ENCODE data around the gene SIX5.
"Not testable (repeated sequence)": the region's sequence is repeated elsewhere in the genome, so short reads cannot be mapped to it uniquely, and the experiment has no call there.

The SIX5 gene

GRCh38 chr19:45758921-45759320, 10.1 kb downstream of the SIX5 start:
- peaks cover 0 to 14% (median 8%) of the 10 kb centered on the region in 5 experiments for H3K27me3 ChIP-seq (replicated peaks in 2 of 5; ENCODE audit: control insufficient read depth in 4 of 5, insufficient read depth in 5 of 5, low read length in 4 of 5)
- no peaks in the 10 kb centered on the region for H3K36me3 ChIP-seq (ENCODE audit: control insufficient read depth in 4 of 4, insufficient read depth in 4 of 4, low read length in 3 of 4)
- no peaks in the 10 kb centered on the region for H3K9me3 ChIP-seq (ENCODE audit: control extremely low read depth in 1 of 5, control insufficient read depth in 4 of 5, insufficient read depth in 2 of 5, low read depth in 1 of 5, low read length in 4 of 5)
- CTCF ChIA-PET = interaction anchor here (1.6 kb wide), 1 partner anchor 10 kb away, joined by 4 read pairs; no protein-coding TSS in a partner anchor
- no peak overlapping the region for H3K4me3 ChIP-seq (ENCODE audit: control insufficient read depth in 1 of 7, extremely low read depth in 1 of 7, insufficient read depth in 4 of 7, low read depth in 2 of 7, low read length in 6 of 7)
- POLR2A ChIA-PET = interaction anchor here (0.5 kb wide), 1 partner anchor 144 kb away, joined by 3 read pairs; no protein-coding TSS in a partner anchor
- WGBS (ENCODE audit: insufficient coverage) = 94% methylated on average over 9 of the region's 9 CpGs
- no peaks in the 10 kb centered on the region for H3K4me1 ChIP-seq (ENCODE audit: control extremely low read depth in 1 of 4, control insufficient read depth in 4 of 4, insufficient read depth in 4 of 4, low read length in 3 of 4)
- no peak for DNase-seq
- no peak overlapping the region for H3K27ac ChIP-seq (ENCODE audit: insufficient read depth in 1 of 2, low read depth in 1 of 2, low read length in 2 of 2, poor library complexity in 1 of 2, severe bottlenecking in 2 of 2)

DNA sequence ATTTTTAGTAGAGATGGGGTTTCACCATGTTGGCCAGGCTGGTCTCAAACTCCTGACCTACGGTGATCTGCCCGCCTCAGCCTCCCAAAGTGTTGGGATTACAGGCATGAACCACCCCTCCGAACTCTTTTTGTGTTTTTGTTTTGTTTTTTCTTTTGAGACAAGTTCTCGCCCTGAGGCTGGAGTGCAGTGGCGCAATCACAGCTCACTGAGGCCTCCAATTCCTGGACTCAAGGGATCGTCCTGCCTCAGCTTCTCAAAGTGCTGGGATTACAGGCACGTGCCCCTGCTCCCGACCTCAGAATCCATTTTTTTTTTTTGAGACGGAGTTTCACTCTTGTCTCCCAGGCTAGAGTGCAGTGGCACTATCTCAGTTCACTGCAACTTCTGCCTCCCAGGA, 11.4 kb downstream of the SIX5 start:
- WGBS (ENCODE audit: insufficient coverage) = 91% methylated on average over 9 of the region's 9 CpGs
- no peak for DNase-seq
- Histone ChIP-seq H3K4me1 (ENCODE audit: control extremely low read depth in 1 of 4, control insufficient read depth in 4 of 4, insufficient read depth in 4 of 4, low read length in 3 of 4) (no peaks in the 10 kb centered on the region), H3K27me3 (replicated peaks in 2 of 5; ENCODE audit: control insufficient read depth in 4 of 5, insufficient read depth in 5 of 5, low read length in 4 of 5) (peaks cover 0 to 9% (median 2%) of the 10 kb centered on the region in 5 experiments), H3K27ac (ENCODE audit: insufficient read depth in 1 of 2, low read depth in 1 of 2, low read length in 2 of 2, poor library complexity in 1 of 2, severe bottlenecking in 2 of 2) (no peak overlapping the region), H3K4me3 (ENCODE audit: control insufficient read depth in 1 of 7, extremely low read depth in 1 of 7, insufficient read depth in 4 of 7, low read depth in 2 of 7, low read length in 6 of 7) (no peak overlapping the region), H3K36me3 (ENCODE audit: control insufficient read depth in 4 of 4, insufficient read depth in 4 of 4, low read length in 3 of 4) (no peaks in the 10 kb centered on the region), H3K9me3 (ENCODE audit: control extremely low read depth in 1 of 5, control insufficient read depth in 4 of 5, insufficient read depth in 2 of 5, low read depth in 1 of 5, low read length in 4 of 5) (no peaks in the 10 kb centered on the region)
- ChIA-PET POLR2A (no interaction called here), CTCF (interaction anchor here (1.6 kb wide), 1 partner anchor 8 kb away, joined by 4 read pairs; no protein-coding TSS in a partner anchor)

GRCh38 chr19:45754323-45754722, 14.7 kb downstream of the SIX5 start:
- H3K4me1 ChIP-seq (ENCODE audit: control extremely low read depth in 1 of 4, control insufficient read depth in 4 of 4, insufficient read depth in 4 of 4, low read length in 3 of 4) = no peaks in the 10 kb centered on the region
- CTCF ChIA-PET = interaction anchor here (0.9 to 1.9 kb wide), 3 partner anchors 10 to 46 kb away, joined by 3 to 6 read pairs (median 3); no protein-coding TSS in a partner anchor
- no peaks in the 10 kb centered on the region for H3K36me3 ChIP-seq (ENCODE audit: control insufficient read depth in 4 of 4, insufficient read depth in 4 of 4, low read length in 3 of 4)
- H3K27ac ChIP-seq (ENCODE audit: insufficient read depth in 1 of 2, low read depth in 1 of 2, low read length in 2 of 2, poor library complexity in 1 of 2, severe bottlenecking in 2 of 2) = no peak overlapping the region
- no peak for DNase-seq
- H3K4me3 ChIP-seq (ENCODE audit: control insufficient read depth in 1 of 7, extremely low read depth in 1 of 7, insufficient read depth in 4 of 7, low read depth in 2 of 7, low read length in 6 of 7) = no peak overlapping the region
- 95% methylated on average over 8 of the region's 8 CpGs for WGBS (ENCODE audit: insufficient coverage)
- H3K9me3 ChIP-seq (ENCODE audit: control extremely low read depth in 1 of 5, control insufficient read depth in 4 of 5, insufficient read depth in 2 of 5, low read depth in 1 of 5, low read length in 4 of 5) = no peaks in the 10 kb centered on the region
- POLR2A ChIA-PET = no interaction called here
- H3K27me3 ChIP-seq (replicated peaks in 2 of 5; ENCODE audit: control insufficient read depth in 4 of 5, insufficient read depth in 5 of 5, low read length in 4 of 5) = peaks cover 0 to 8% (median 0%) of the 10 kb centered on the region in 5 experiments

GRCh38 chr19:45753548-45753947, 15.5 kb downstream of the SIX5 start:
- ChIA-PET POLR2A (no interaction called here), CTCF (interaction anchor here (0.9 to 1.9 kb wide), 2 partner anchors 11 to 16 kb away, joined by 3 to 6 read pairs; no protein-coding TSS in a partner anchor)
- no peaks in the 10 kb centered on the region for H3K36me3 ChIP-seq (ENCODE audit: control insufficient read depth in 4 of 4, insufficient read depth in 4 of 4, low read length in 3 of 4)
- DNase-seq = no peak
- no peaks in the 10 kb centered on the region for H3K4me1 ChIP-seq (ENCODE audit: control extremely low read depth in 1 of 4, control insufficient read depth in 4 of 4, insufficient read depth in 4 of 4, low read length in 3 of 4)
- H3K4me3 ChIP-seq (ENCODE audit: control insufficient read depth in 1 of 7, extremely low read depth in 1 of 7, insufficient read depth in 4 of 7, low read depth in 2 of 7, low read length in 6 of 7) = no peak overlapping the region
- 100% methylated on average over 4 of the region's 6 CpGs for WGBS (ENCODE audit: insufficient coverage)
- H3K27me3 ChIP-seq (replicated peaks in 2 of 5; ENCODE audit: control insufficient read depth in 4 of 5, insufficient read depth in 5 of 5, low read length in 4 of 5) = peaks cover 0 to 6% (median 0%) of the 10 kb centered on the region in 5 experiments
- H3K27ac ChIP-seq (ENCODE audit: insufficient read depth in 1 of 2, low read depth in 1 of 2, low read length in 2 of 2, poor library complexity in 1 of 2, severe bottlenecking in 2 of 2) = no peak overlapping the region
- no peaks in the 10 kb centered on the region for H3K9me3 ChIP-seq (ENCODE audit: control extremely low read depth in 1 of 5, control insufficient read depth in 4 of 5, insufficient read depth in 2 of 5, low read depth in 1 of 5, low read length in 4 of 5)

- no peaks in the 10 kb centered on the region for H3K9me3 ChIP-seq (ENCODE audit: control extremely low read depth in 1 of 5, control insufficient read depth in 4 of 5, insufficient read depth in 2 of 5, low read depth in 1 of 5, low read length in 4 of 5)
- ChIA-PET POLR2A (no interaction called here), CTCF (interaction anchor here (0.8 to 1.9 kb wide), 2 partner anchors 10 to 17 kb away, joined by 3 to 6 read pairs; no protein-coding TSS in a partner anchor)
- DNase-seq = no peak
- H3K4me3 ChIP-seq (ENCODE audit: control insufficient read depth in 1 of 7, extremely low read depth in 1 of 7, insufficient read depth in 4 of 7, low read depth in 2 of 7, low read length in 6 of 7) = no peak overlapping the region
- peaks cover 0 to 6% (median 0%) of the 10 kb centered on the region in 5 experiments for H3K27me3 ChIP-seq (replicated peaks in 2 of 5; ENCODE audit: control insufficient read depth in 4 of 5, insufficient read depth in 5 of 5, low read length in 4 of 5)
- 98% methylated on average over 9 of the region's 12 CpGs for WGBS (ENCODE audit: insufficient coverage)
- no peaks in the 10 kb centered on the region for H3K4me1 ChIP-seq (ENCODE audit: control extremely low read depth in 1 of 4, control insufficient read depth in 4 of 4, insufficient read depth in 4 of 4, low read length in 3 of 4)
- H3K27ac ChIP-seq (ENCODE audit: insufficient read depth in 1 of 2, low read depth in 1 of 2, low read length in 2 of 2, poor library complexity in 1 of 2, severe bottlenecking in 2 of 2) = no peak overlapping the region
- no peaks in the 10 kb centered on the region for H3K36me3 ChIP-seq (ENCODE audit: control insufficient read depth in 4 of 4, insufficient read depth in 4 of 4, low read length in 3 of 4)
Measured at GRCh38 chr19:45752639-45753038, 16.4 kb downstream of the SIX5 start.

GRCh38 chr19:45751483-45751882, 17.6 kb downstream of the SIX5 start:
- CTCF ChIA-PET, POLR2A ChIA-PET: not testable (repeated sequence)
- WGBS (ENCODE audit: insufficient coverage) = 100% methylated on average over 2 of the region's 10 CpGs

DNA sequence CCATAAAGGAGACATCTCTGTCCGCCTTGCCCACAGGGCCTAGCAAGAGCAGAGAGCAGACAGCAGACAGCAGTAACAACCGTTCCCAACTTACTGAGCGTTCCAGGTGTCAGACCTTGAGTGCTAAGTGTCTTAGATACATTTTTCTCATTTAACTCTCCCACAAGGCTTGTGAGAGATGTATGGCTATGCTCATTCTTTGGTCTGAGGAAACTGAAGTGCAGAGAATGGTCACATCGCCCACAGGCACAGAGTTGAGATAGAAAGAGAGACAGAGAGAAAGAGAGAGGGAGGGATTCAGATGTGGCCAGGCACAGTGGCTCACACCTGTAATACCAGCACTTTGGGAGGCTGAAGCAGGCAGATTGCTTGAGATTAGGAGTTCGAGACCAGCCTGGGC, 21.5 kb downstream of the SIX5 start:
- H3K4me1 ChIP-seq (ENCODE audit: control extremely low read depth in 1 of 4, control insufficient read depth in 4 of 4, insufficient read depth in 4 of 4, low read length in 3 of 4) = no peaks in the 10 kb centered on the region
- peaks cover 0 to 8% (median 2%) of the 10 kb centered on the region in 5 experiments for H3K27me3 ChIP-seq (replicated peaks in 2 of 5; ENCODE audit: control insufficient read depth in 4 of 5, insufficient read depth in 5 of 5, low read length in 4 of 5)
- H3K9me3 ChIP-seq (ENCODE audit: control extremely low read depth in 1 of 5, control insufficient read depth in 4 of 5, insufficient read depth in 2 of 5, low read depth in 1 of 5, low read length in 4 of 5) = no peaks in the 10 kb centered on the region
- POLR2A ChIA-PET = no interaction called here
- CTCF ChIA-PET = no interaction called here
- no peak overlapping the region for H3K4me3 ChIP-seq (ENCODE audit: control insufficient read depth in 1 of 7, extremely low read depth in 1 of 7, insufficient read depth in 4 of 7, low read depth in 2 of 7, low read length in 6 of 7)
- WGBS (ENCODE audit: insufficient coverage) = 90% methylated on average over 4 of the region's 5 CpGs
- no peak for DNase-seq
- no peaks in the 10 kb centered on the region for H3K36me3 ChIP-seq (ENCODE audit: control insufficient read depth in 4 of 4, insufficient read depth in 4 of 4, low read length in 3 of 4)
- H3K27ac ChIP-seq (ENCODE audit: insufficient read depth in 1 of 2, low read depth in 1 of 2, low read length in 2 of 2, poor library complexity in 1 of 2, severe bottlenecking in 2 of 2) = no peak overlapping the region

More at GRCh38 chr19:45751483-45751882, 17.6 kb downstream of the SIX5 start:
- H3K27ac ChIP-seq (ENCODE audit: insufficient read depth in 1 of 2, low read depth in 1 of 2, low read length in 2 of 2, poor library complexity in 1 of 2, severe bottlenecking in 2 of 2); H3K4me3 ChIP-seq (ENCODE audit: control insufficient read depth in 1 of 7, extremely low read depth in 1 of 7, insufficient read depth in 4 of 7, low read depth in 2 of 7, low read length in 6 of 7); H3K9me3 ChIP-seq (ENCODE audit: control extremely low read depth in 1 of 5, control insufficient read depth in 4 of 5, insufficient read depth in 2 of 5, low read depth in 1 of 5, low read length in 4 of 5); DNase-seq; H3K4me1 ChIP-seq (ENCODE audit: control extremely low read depth in 1 of 4, control insufficient read depth in 4 of 4, insufficient read depth in 4 of 4, low read length in 3 of 4); H3K27me3 ChIP-seq (replicated peaks in 2 of 5; ENCODE audit: control insufficient read depth in 4 of 5, insufficient read depth in 5 of 5, low read length in 4 of 5); H3K36me3 ChIP-seq (ENCODE audit: control insufficient read depth in 4 of 4, insufficient read depth in 4 of 4, low read length in 3 of 4): not testable (repeated sequence)
